Spleen (tissue), 11 donors: ENCODE measurements around the gene CFD. TPM values are rescaled to one million over a fixed set of nuclear protein-coding genes. Genes with fewer than 3 reads are reported as not detected.

ENCODE experiments used
- DNase-seq: peaks from one replicate; pipeline ENCODE4 v3.0.0-alpha.2; 2020
- H3K27ac ChIP-seq, 8 donors: fragments of 200-600 bp; sonication (generic) in 7 of 8; 1 replicate in 4 of 8; 2 replicates in 4 of 8; pipeline versions ENCODE4 v1.5.0 to v1.8.0; 2016 to 2021; ENCODE audit warnings: inconsistent platforms in 4 of 8, mild to moderate bottlenecking in 4 of 8, moderate library complexity in 1 of 8
- H3K27me3 ChIP-seq, 7 donors: fragments of 200-600 bp; sonication (generic) in 6 of 7; replicated peaks in 1 of 7; 1 replicate in 4 of 7; 2 replicates in 3 of 7; pipeline versions ENCODE4 v1.5.0 to v1.8.0; 2016 to 2021; ENCODE audit warnings: inconsistent platforms in 3 of 7, mild to moderate bottlenecking in 1 of 7
- H3K36me3 ChIP-seq, 6 donors: fragments of 200-600 bp; sonication (generic) in 5 of 6; 1 replicate in 4 of 6; 2 replicates in 2 of 6; pipeline versions ENCODE4 v1.5.0 to v1.8.0; 2016 to 2021; ENCODE audit warnings: inconsistent platforms in 2 of 6
- H3K4me1 ChIP-seq, 6 donors: fragments of 200-600 bp; sonication (generic) in 5 of 6; 1 replicate in 3 of 6; 2 replicates in 3 of 6; pipeline versions ENCODE4 v1.5.0 to v1.8.0; 2016 to 2021; ENCODE audit warnings: inconsistent platforms in 3 of 6
- H3K4me3 ChIP-seq, 8 donors: fragments of 200-600 bp; sonication (generic) in 7 of 8; 1 replicate in 4 of 8; 2 replicates in 4 of 8; pipeline versions ENCODE4 v1.5.0 to v1.8.0; 2016 to 2021; ENCODE audit warnings: inconsistent platforms in 4 of 8, mild to moderate bottlenecking in 4 of 8, moderate library complexity in 2 of 8
- H3K9me3 ChIP-seq, 8 donors: fragments of 200-600 bp; sonication (generic) in 7 of 8; 1 replicate in 4 of 8; 2 replicates in 4 of 8; pipeline versions ENCODE4 v1.5.0 to v1.8.0; 2016 to 2021; ENCODE audit warnings: inconsistent platforms in 4 of 8
- CTCF ChIP-seq, 11 experiments: fragments of 200-600 bp in 7 of 11; fragments of 450-650 bp in 4 of 11; sonication (generic) in 4 of 11; IDR thresholded peaks in 8 of 11; conservative IDR thresholded peaks in 3 of 11; 1 replicate in 7 of 11; 2 replicates in 4 of 11; pipeline versions ENCODE4 v1.4.0 to v1.8.0; 2016 to 2021; ENCODE audit warnings: antibody characterized with exemption in 11 of 11, inconsistent platforms in 4 of 11, mild to moderate bottlenecking in 1 of 11
- POLR2A ChIP-seq, 3 donors: fragments of 450-650 bp; IDR thresholded peaks; one replicate each; pipeline ENCODE4 v1.5.1; 2017; ENCODE audit warnings: antibody characterized with exemption in 3 of 3, mild to moderate bottlenecking in 1 of 3
- POLR2AphosphoS5 ChIP-seq, 3 donors: sonication (generic); formaldehyde crosslinking; IDR thresholded peaks; one replicate each; pipeline ENCODE4 v1.5.1; 2017; ENCODE audit warnings: antibody characterized with exemption in 3 of 3
- WGBS, 5 donors: extraction: QIAGEN DNeasy Blood & Tissue Kit in 3 of 5; methylation state at CpG; one replicate each; pipeline versions ENCODE4 v1.1.5 to v1.1.7; 2013 to 2018; 5-methylcytosine and 5-hydroxymethylcytosine counted together
- intact Hi-C: fragments of 100-400 bp; cut with DNase I; formaldehyde crosslinking; loops from one replicate; pipeline ENCODE4 v1.15.0; 2023; ENCODE audit warnings: low total_unique reads
- polyA plus RNA-seq, 3 donors: library from polyadenylated mRNA; stranded (reverse); fragments of 200-250 nt; gene quantifications; one replicate each; pipeline ENCODE4 v1.2.1, GENCODE V29; 2013
- total RNA-seq, 7 donors: library from RNA; depleted of rRNA in 3 of 7; stranded (reverse); fragments of >200 nt in 3 of 7; fragmentation: NEBNext Ultra II Directional in 4 of 7; extraction: Animal tissue kit (Norgen Biotek cat#: 25700) in 4 of 7; gene quantifications; one replicate each; pipeline versions ENCODE4 v1.1.0 to v1.2.1, GENCODE V29; 2016 to 2021
- donor health status: healthy with polysubstance abuse.
- donor health status: DM: no; HTN: no; CAD: no; lungs with moderate emphysema.
- donor health status: DM: no; HTN: no; CAD: no.
- donor health status: Bipolar disorder and iron deficiency.
- donor health status: healthy.
- donor health status: DM: no; HTN: no; CAD: no.
- donor health status: DM: yes; HTN: yes; CAD: no.

The CFD gene
- total and polyA plus RNA-seq, 10 donors, result 6.6 to 59.5 (median 24.2) TPM

- Histone ChIP-seq H3K9me3 (no peaks in the 10 kb centered on the region), H3K36me3 (peaks cover 0 to 87% (median 52%) of the 10 kb centered on the region in 6 donors), H3K4me3 (peak overlapping the region in 1 of 8 donors; percentile 54), H3K27ac (peak overlapping the region in 6 of 8 donors; percentile 15 to 82 (median 68)), H3K27me3 (no peaks in the 10 kb centered on the region), H3K4me1 (peaks cover 5 to 17% (median 10%) of the 10 kb centered on the region in 6 donors)
- intact Hi-C loops, result no loop called here
- peak; percentile 84 for DNase-seq
- WGBS, 5 donors, result 90 to 94% (median 92%) methylated on average over 20 to 25 of the region's 33 CpGs
- TF ChIP-seq CTCF (IDR thresholded peaks at IDR 0.05 in 8 of 11, conservative IDR thresholded peaks at IDR 0.05 in 3 of 11) (no peak), POLR2AphosphoS5 (IDR thresholded peaks at IDR 0.05) (peak in 1 of 3 donors; percentile 9)
Observed at GRCh38 chr19:871446-872265, 12.2 kb downstream of the CFD start.

- Histone ChIP-seq H3K27me3 (no peaks in the 10 kb centered on the region), H3K4me3 (peak overlapping the region in 2 of 8 donors; percentile 33 to 54), H3K36me3 (peaks cover 0 to 90% (median 58%) of the 10 kb centered on the region in 6 donors), H3K27ac (peak overlapping the region in 6 of 8 donors; percentile 15 to 82 (median 68)), H3K4me1 (peaks cover 5 to 17% (median 10%) of the 10 kb centered on the region in 6 donors), H3K9me3 (no peaks in the 10 kb centered on the region)
- WGBS, 5 donors, result 56 to 77% (median 67%) methylated on average over 21 to 27 of the region's 27 CpGs
- intact Hi-C loops, result no loop called here
- DNase-seq, result peak; percentile 94
- TF ChIP-seq POLR2A (IDR thresholded peaks at IDR 0.05), result no peak
- TF ChIP-seq POLR2AphosphoS5 (IDR thresholded peaks at IDR 0.05), result peak in 1 of 3 donors; percentile 31
- no peak for TF ChIP-seq CTCF (IDR thresholded peaks at IDR 0.05 in 8 of 11, conservative IDR thresholded peaks at IDR 0.05 in 3 of 11)
Observed at GRCh38 chr19:872266-872951, 12.9 kb downstream of the CFD start.

DNA sequence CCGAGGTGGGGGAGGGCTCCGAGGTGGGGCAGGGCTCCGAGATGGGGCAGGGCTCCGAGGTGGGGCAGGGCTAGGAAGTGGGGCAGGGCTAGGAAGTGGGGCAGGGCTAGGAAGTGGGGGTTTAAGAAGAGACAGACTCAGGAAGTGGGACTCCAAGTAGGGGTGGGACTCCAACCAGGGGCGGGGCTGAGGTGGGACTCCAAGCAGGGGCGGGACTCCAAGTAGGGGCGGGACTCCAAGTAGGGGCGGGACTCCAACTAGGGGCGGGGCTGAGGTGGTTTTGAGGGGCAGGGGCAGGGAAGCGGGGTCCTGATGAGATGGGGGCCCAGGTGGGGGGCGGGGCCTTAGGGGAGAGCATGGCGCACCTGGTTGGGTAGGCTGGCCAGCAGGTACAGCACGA, 13.6 kb downstream of the CFD start:
- peak; percentile 90 for DNase-seq
- H3K27ac ChIP-seq, result peak overlapping the region in 2 of 8 donors; percentile 81 to 82
- H3K4me1 ChIP-seq, result peaks cover 5 to 17% (median 10%) of the 10 kb centered on the region in 6 donors
- 58 to 95% (median 77%) methylated on average over 7 to 13 of the region's 13 CpGs for WGBS, 5 donors
- H3K36me3 ChIP-seq, result peaks cover 0 to 86% (median 52%) of the 10 kb centered on the region in 6 donors
- TF ChIP-seq CTCF (IDR thresholded peaks at IDR 0.05 in 8 of 11, conservative IDR thresholded peaks at IDR 0.05 in 3 of 11), result no peak
- no peak for TF ChIP-seq POLR2AphosphoS5 (IDR thresholded peaks at IDR 0.05)
- TF ChIP-seq POLR2A (IDR thresholded peaks at IDR 0.05), result no peak
- H3K4me3 ChIP-seq, result peak overlapping the region in 2 of 8 donors; percentile 33 to 54
- no peaks in the 10 kb centered on the region for H3K27me3 ChIP-seq
- intact Hi-C loops, result no loop called here
- no peaks in the 10 kb centered on the region for H3K9me3 ChIP-seq
